Hepatocyte (in vitro differentiated cells): ENCODE data around the gene LOXHD1. TPM values are rescaled to one million over a fixed set of nuclear protein-coding genes. Genes with fewer than 3 reads are reported as not detected.

ENCODE experiments used
- DNase-seq: peaks from one replicate; pipeline ENCODE4 v3.0.0-alpha.2; 2016; ENCODE audit warnings: low spot score
- H2AFZ ChIP-seq: fragments of 200-600 bp; sonication (generic); 2 replicates; pipeline ENCODE4 v1.6.0; 2016; ENCODE audit warnings: antibody characterized with exemption, mild to moderate bottlenecking
- H3K27ac ChIP-seq: fragments of 200-600 bp; sonication (generic); 2 replicates; pipeline ENCODE4 v1.5.1; 2016; ENCODE audit warnings: mild to moderate bottlenecking
- H3K27me3 ChIP-seq: fragments of 200-600 bp; sonication (generic); 2 replicates; pipeline ENCODE4 v1.6.1; 2016
- H3K36me3 ChIP-seq: fragments of 200-600 bp; sonication (generic); replicated peaks from 2 replicates; pipeline ENCODE4 v1.5.1; 2016; ENCODE audit warnings: low read depth; ENCODE audit not compliant: insufficient read depth
- H3K4me1 ChIP-seq: fragments of 200-600 bp; sonication (generic); 2 replicates; pipeline ENCODE4 v1.5.1; 2016; ENCODE audit warnings: mild to moderate bottlenecking, moderate library complexity; ENCODE audit not compliant: insufficient read depth
- H3K4me2 ChIP-seq: fragments of 200-600 bp; sonication (generic); 2 replicates; pipeline ENCODE4 v1.6.0; 2016
- H3K4me3 ChIP-seq: fragments of 200-600 bp; sonication (generic); 2 replicates; pipeline ENCODE4 v1.5.1; 2016; ENCODE audit warnings: mild to moderate bottlenecking
- H3K79me2 ChIP-seq: fragments of 200-600 bp; sonication (generic); 2 replicates; pipeline ENCODE4 v1.6.0; 2017; ENCODE audit warnings: mild to moderate bottlenecking
- H3K9me2 ChIP-seq: fragments of 200-600 bp; sonication (generic); replicated peaks from 2 replicates; pipeline ENCODE4 v1.6.0; 2017; ENCODE audit warnings: mild to moderate bottlenecking; ENCODE audit not compliant: insufficient read depth
- H3K9me3 ChIP-seq: fragments of 200-600 bp; sonication (generic); 2 replicates; pipeline ENCODE4 v1.5.1; 2016; ENCODE audit warnings: low read depth, mild to moderate bottlenecking
- H4K20me1 ChIP-seq: fragments of 200-600 bp; sonication (generic); 2 replicates; pipeline ENCODE4 v1.6.0; 2016; ENCODE audit warnings: mild to moderate bottlenecking; ENCODE audit not compliant: insufficient read depth, poor library complexity, severe bottlenecking
- CTCF ChIP-seq: fragments of 200-600 bp; sonication (generic); IDR thresholded peaks from 2 replicates; pipeline ENCODE4 v1.5.1; 2016; ENCODE audit warnings: antibody characterized with exemption, mild to moderate bottlenecking; ENCODE audit not compliant: poor library complexity
- EZH2 ChIP-seq: fragments of 200-600 bp; sonication (generic); IDR thresholded peaks from 2 replicates; pipeline ENCODE4 v1.6.1; 2016; ENCODE audit warnings: antibody characterized with exemption, mild to moderate bottlenecking, borderline replicate concordance
- EZH2phosphoT487 ChIP-seq: fragments of 200-600 bp; sonication (generic); IDR thresholded peaks from one replicate; pipeline ENCODE4 v1.6.1; 2018; ENCODE audit warnings: antibody characterized with exemption, mild to moderate bottlenecking, low read depth, moderate library complexity; ENCODE audit not compliant: unreplicated experiment, severe bottlenecking
- WGBS: methylation state at CpG from one replicate; pipeline ENCODE4 v1.1.6; 2016; ENCODE audit warnings: low lambda C conversion rate; ENCODE audit errors: missing lambda C conversion rate; 5-methylcytosine and 5-hydroxymethylcytosine counted together
- polyA plus RNA-seq: library from polyadenylated mRNA; unstranded; fragments of >200 nt; fragmentation: Nextera tagmentation; extraction: Ambion mirVana; gene quantifications from 2 replicates; pipeline ENCODE4 v1.2.1, GENCODE V29; 2016
- total RNA-seq: library from RNA; depleted of rRNA; stranded (reverse); fragments of >200 nt; gene quantifications from 2 replicates; pipeline ENCODE4 v1.2.3, GENCODE V29; 2014

Gene LOXHD1
- total and polyA plus RNA-seq, 2 experiments from 2014 or later = not detected

DNA sequence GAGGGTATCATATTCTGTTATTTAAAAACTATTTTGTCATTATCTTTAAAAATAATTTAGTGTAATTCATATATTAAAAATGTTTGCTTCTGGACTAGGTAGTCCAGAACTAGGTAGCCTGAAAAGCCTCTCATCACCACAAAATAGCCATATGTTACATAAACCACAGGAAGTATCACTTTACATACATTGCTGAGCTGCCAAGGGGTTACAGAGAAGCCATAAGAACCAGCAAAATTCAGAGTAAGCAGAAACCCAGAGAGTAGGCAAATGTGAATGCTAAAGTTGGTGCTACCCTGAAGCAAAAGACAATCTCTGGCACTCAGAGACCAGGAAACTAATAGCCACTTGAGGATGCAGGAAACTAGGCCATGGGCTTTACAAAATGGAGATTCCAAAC lies 60.9 kb downstream of the LOXHD1 start:
- no peaks in the 10 kb centered on the region for H3K79me2 ChIP-seq
- no peaks in the 10 kb centered on the region for H3K36me3 ChIP-seq
- no peaks in the 10 kb centered on the region for H3K9me2 ChIP-seq
- no peak overlapping the region for H3K4me2 ChIP-seq
- H3K4me3 ChIP-seq = no peak overlapping the region
- no peaks in the 10 kb centered on the region for H4K20me1 ChIP-seq
- no peak overlapping the region for H2AFZ ChIP-seq
- H3K27me3 ChIP-seq = no peaks in the 10 kb centered on the region
- H3K4me1 ChIP-seq = no peaks in the 10 kb centered on the region
- no peaks in the 10 kb centered on the region for H3K9me3 ChIP-seq
- no peak for TF ChIP-seq EZH2phosphoT487
- TF ChIP-seq EZH2 = no peak
- TF ChIP-seq CTCF = no peak
- H3K27ac ChIP-seq = no peak overlapping the region
- no peak for DNase-seq

DNA sequence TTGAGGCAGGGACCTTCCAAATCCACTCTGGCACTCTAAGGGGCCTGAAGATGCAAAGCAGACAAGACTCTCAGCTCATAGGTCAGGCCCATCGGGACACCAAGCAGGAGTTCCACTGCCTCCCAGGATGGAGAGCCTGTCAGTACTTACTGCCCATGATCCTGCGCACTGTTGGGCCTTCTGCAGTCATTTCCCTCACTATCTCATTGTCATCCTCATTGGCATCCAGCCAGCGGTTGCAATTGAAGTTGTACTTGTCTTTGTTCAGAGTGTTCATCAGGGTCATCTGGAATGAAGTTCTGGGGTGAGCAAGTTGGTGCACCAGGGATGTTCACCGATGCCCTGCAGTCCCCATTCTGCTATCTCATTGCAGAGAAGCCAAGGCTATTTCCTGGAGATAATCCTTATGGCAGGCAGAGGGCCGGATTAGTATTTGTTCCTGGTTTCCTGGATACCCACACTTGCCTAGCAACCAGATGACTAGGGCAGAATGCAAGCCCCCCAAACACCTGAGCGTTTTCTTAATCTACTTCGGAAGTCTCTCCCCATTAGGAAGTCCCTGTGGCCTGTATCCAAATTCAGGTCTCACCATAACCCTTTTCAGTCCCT lies 65.1 kb downstream of the LOXHD1 start:
- no peak overlapping the region for H2AFZ ChIP-seq
- no peak for DNase-seq
- WGBS = 78% methylated on average over 7 of the region's 7 CpGs

DNA sequence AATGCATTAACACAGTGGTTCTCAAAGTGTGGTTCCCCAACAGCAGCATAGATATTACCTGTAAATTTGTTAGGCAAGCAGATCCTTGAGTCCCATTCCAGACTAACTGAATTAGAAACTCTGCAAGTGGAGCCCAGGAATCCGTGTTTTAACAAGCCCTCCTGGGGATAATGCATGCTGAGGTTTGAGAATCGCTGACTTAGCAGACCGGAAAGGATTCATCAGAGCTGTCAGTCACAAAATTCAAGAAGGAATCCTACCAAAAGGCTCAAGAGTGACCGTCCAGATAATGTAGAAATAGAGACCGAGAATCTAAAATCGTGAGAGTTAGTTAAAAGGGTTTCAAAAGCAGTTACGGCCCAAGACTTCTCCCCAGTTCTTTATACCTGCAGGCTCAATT lies 66.9 kb downstream of the LOXHD1 start:
- 60% methylated on average over 7 of the region's 7 CpGs for WGBS
- no peak overlapping the region for H2AFZ ChIP-seq
- no peak for TF ChIP-seq CTCF
- no peak for TF ChIP-seq EZH2phosphoT487
- no peak for TF ChIP-seq EZH2
- H3K4me2 ChIP-seq = no peak overlapping the region
- no peak overlapping the region for H3K27ac ChIP-seq
- H3K4me1 ChIP-seq = no peaks in the 10 kb centered on the region
- H3K36me3 ChIP-seq = no peaks in the 10 kb centered on the region
- no peaks in the 10 kb centered on the region for H4K20me1 ChIP-seq
- no peaks in the 10 kb centered on the region for H3K9me2 ChIP-seq
- peaks cover 3% of the 10 kb centered on the region for H3K27me3 ChIP-seq
- no peak overlapping the region for H3K4me3 ChIP-seq
- no peak for DNase-seq
- no peaks in the 10 kb centered on the region for H3K9me3 ChIP-seq
- no peaks in the 10 kb centered on the region for H3K79me2 ChIP-seq

More for the DNA sequence above, 65.1 kb downstream of the LOXHD1 start:
- TF ChIP-seq EZH2phosphoT487 (no peak), CTCF (no peak), EZH2 (no peak)
- no peaks in the 10 kb centered on the region for H4K20me1 ChIP-seq
- H3K4me1 ChIP-seq = no peaks in the 10 kb centered on the region
- H3K27me3 ChIP-seq = peaks cover 3% of the 10 kb centered on the region
- no peaks in the 10 kb centered on the region for H3K79me2 ChIP-seq
- no peaks in the 10 kb centered on the region for H3K36me3 ChIP-seq
- no peaks in the 10 kb centered on the region for H3K9me2 ChIP-seq
- H3K9me3 ChIP-seq = no peaks in the 10 kb centered on the region
- H3K27ac ChIP-seq = no peak overlapping the region
- no peak overlapping the region for H3K4me3 ChIP-seq
- no peak overlapping the region for H3K4me2 ChIP-seq
